SH-SY5Y (cell line): ENCODE measurements around the gene TMEM43.

Source experiments
- GATA2 ChIP-seq: IDR thresholded peaks from 2 replicates; pipeline ENCODE4 v1.6.1; 2011; ENCODE audit warnings: mild to moderate bottlenecking, low read depth, low read length
- GATA3 ChIP-seq: IDR thresholded peaks from 2 replicates; pipeline ENCODE4 v1.6.1; 2011; ENCODE audit warnings: low read depth, mild to moderate bottlenecking, low read length, moderate library complexity

TMEM43 gene

GRCh38 chr3:14152233-14152962 is 27.5 kb downstream of the TMEM43 start:
- no peak for TF ChIP-seq GATA2
- TF ChIP-seq GATA3: no peak

- TF ChIP-seq GATA3: no peak
- TF ChIP-seq GATA2: no peak
Observed at GRCh38 chr3:14152963-14153355, 28.1 kb downstream of the TMEM43 start.

GRCh38 chr3:14153663-14154062 is 28.8 kb downstream of the TMEM43 start:
- TF ChIP-seq GATA3 (no peak), GATA2 (no peak)

- TF ChIP-seq GATA2: no peak
- TF ChIP-seq GATA3: no peak
Observed at GRCh38 chr3:14154276-14154675, 29.4 kb downstream of the TMEM43 start.

- TF ChIP-seq GATA3 (no peak), GATA2 (no peak)
Observed at GRCh38 chr3:14154895-14155440, 30.1 kb downstream of the TMEM43 start.

- TF ChIP-seq GATA2: no peak
- TF ChIP-seq GATA3: no peak
Observed at GRCh38 chr3:14156201-14156600, 31.3 kb downstream of the TMEM43 start.

- TF ChIP-seq GATA3 (no peak), GATA2 (no peak)
Observed at GRCh38 chr3:14156843-14157561, 32.1 kb downstream of the TMEM43 start.

GRCh38 chr3:14157951-14158350 is 33.1 kb downstream of the TMEM43 start:
- no peak for TF ChIP-seq GATA3
- no peak for TF ChIP-seq GATA2

- TF ChIP-seq GATA3 (no peak), GATA2 (no peak)
Observed at GRCh38 chr3:14158370-14158769, 33.5 kb downstream of the TMEM43 start.

GRCh38 chr3:14159426-14159825 is 34.6 kb downstream of the TMEM43 start:
- TF ChIP-seq GATA2 (no peak), GATA3 (no peak)

GRCh38 chr3:14161282-14161681 is 36.4 kb downstream of the TMEM43 start:
- no peak for TF ChIP-seq GATA3
- TF ChIP-seq GATA2: no peak

GRCh38 chr3:14162178-14162577 is 37.3 kb downstream of the TMEM43 start:
- TF ChIP-seq GATA2 (no peak), GATA3 (no peak)

- no peak for TF ChIP-seq GATA2
- TF ChIP-seq GATA3: no peak
Observed at GRCh38 chr3:14166877-14167603, 42.2 kb downstream of the TMEM43 start.

- no peak for TF ChIP-seq GATA2
- no peak for TF ChIP-seq GATA3
Observed at GRCh38 chr3:14169435-14169834, 44.6 kb downstream of the TMEM43 start.
